Adrenal gland (tissue), 5 donors: ENCODE data around the gene PGC.

ENCODE experiments used
- POLR2A ChIP-seq, 2 donors: fragments of 450-650 bp; IDR thresholded peaks; one replicate each; pipeline ENCODE4 v1.6.1; 2017; ENCODE audit warnings: antibody characterized with exemption in 2 of 2, mild to moderate bottlenecking in 2 of 2, moderate library complexity in 1 of 2
- TF ChIP-seq, protein P1 (sequence below), 6 experiments: fragments of 450-650 bp in 4 of 6; fragments of 200-600 bp in 2 of 6; sonication (generic) in 1 of 6; IDR thresholded peaks; 1 replicate in 5 of 6; 2 replicates in 1 of 6; pipeline versions ENCODE4 v1.5.1 to v1.8.0; 2016 to 2021; ENCODE audit warnings: antibody characterized with exemption in 6 of 6, mild to moderate bottlenecking in 2 of 6, moderate library complexity in 1 of 6
- donor health status: DM: no; HTN: no; CAD: no.

DNA sequence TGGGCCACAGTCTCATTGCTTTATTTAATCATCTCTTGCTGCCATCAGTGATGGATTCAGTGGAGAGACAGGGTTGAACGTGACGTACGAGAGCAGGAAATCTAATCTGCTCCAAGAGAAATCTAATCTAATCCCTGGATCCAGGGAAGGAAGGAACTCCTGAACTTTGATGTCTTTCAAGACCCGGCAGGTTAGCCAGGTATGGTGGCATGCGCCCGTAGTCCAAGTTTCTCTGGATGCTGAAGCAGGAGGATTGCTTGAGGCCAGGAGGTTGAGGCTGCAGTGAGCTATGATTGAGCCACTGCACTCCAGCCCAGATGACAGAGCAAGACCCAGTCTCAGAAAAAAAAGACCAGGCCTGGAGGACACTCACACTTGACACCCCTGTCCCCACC lies 11.4 kb upstream of the PGC start:
- TF ChIP-seq, protein P1, sequence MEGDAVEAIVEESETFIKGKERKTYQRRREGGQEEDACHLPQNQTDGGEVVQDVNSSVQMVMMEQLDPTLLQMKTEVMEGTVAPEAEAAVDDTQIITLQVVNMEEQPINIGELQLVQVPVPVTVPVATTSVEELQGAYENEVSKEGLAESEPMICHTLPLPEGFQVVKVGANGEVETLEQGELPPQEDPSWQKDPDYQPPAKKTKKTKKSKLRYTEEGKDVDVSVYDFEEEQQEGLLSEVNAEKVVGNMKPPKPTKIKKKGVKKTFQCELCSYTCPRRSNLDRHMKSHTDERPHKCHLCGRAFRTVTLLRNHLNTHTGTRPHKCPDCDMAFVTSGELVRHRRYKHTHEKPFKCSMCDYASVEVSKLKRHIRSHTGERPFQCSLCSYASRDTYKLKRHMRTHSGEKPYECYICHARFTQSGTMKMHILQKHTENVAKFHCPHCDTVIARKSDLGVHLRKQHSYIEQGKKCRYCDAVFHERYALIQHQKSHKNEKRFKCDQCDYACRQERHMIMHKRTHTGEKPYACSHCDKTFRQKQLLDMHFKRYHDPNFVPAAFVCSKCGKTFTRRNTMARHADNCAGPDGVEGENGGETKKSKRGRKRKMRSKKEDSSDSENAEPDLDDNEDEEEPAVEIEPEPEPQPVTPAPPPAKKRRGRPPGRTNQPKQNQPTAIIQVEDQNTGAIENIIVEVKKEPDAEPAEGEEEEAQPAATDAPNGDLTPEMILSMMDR (IDR thresholded peaks at IDR 0.05) = no peak
- TF ChIP-seq POLR2A (IDR thresholded peaks at IDR 0.05) = no peak
